Tibial artery (tissue), 4 donors: ENCODE results near the gene MTERF4.

Experiments
- DNase-seq, 2 donors: peaks; one replicate each; pipeline ENCODE4 v3.0.0-alpha.2; 2019
- H3K27ac ChIP-seq, 2 donors: fragments of 200-600 bp; sonication (generic) in 1 of 2; 1 replicate in 1 of 2; 2 replicates in 1 of 2; pipeline ENCODE4 v1.5.1; 2018 to 2019; ENCODE audit warnings: mild to moderate bottlenecking in 1 of 2
- H3K27me3 ChIP-seq, 2 donors: fragments of 200-600 bp; sonication (generic) in 1 of 2; one replicate each; pipeline versions ENCODE4 v1.5.1 to v1.6.0; 2016 to 2019
- H3K36me3 ChIP-seq, 3 donors: fragments of 200-600 bp; sonication (generic) in 2 of 3; one replicate each; pipeline ENCODE4 v1.5.1; 2016 to 2019; ENCODE audit warnings: mild to moderate bottlenecking in 2 of 3
- H3K4me1 ChIP-seq, 4 donors: fragments of 200-600 bp; sonication (generic) in 2 of 4; 1 replicate in 3 of 4; 2 replicates in 1 of 4; pipeline ENCODE4 v1.5.1; 2016 to 2019
- H3K4me3 ChIP-seq, 2 donors: fragments of 200-600 bp; sonication (generic) in 1 of 2; 1 replicate in 1 of 2; 2 replicates in 1 of 2; pipeline ENCODE4 v1.5.1; 2018 to 2019; ENCODE audit warnings: mild to moderate bottlenecking in 2 of 2
- H3K9me3 ChIP-seq, 3 donors: fragments of 200-600 bp; sonication (generic) in 1 of 3; one replicate each; pipeline ENCODE4 v1.5.1; 2016 to 2019
- CTCF ChIP-seq, 2 experiments: fragments of 200-600 bp in 1 of 2; fragments of 450-650 bp in 1 of 2; IDR thresholded peaks; one replicate each; pipeline ENCODE4 v1.5.1; 2017 to 2019; ENCODE audit warnings: antibody characterized with exemption in 2 of 2, mild to moderate bottlenecking in 1 of 2, moderate library complexity in 1 of 2
- intact Hi-C: fragments of 100-400 bp; cut with DNase I; formaldehyde crosslinking; loops from one replicate; pipeline ENCODE4 v1.15.0; 2023; ENCODE audit warnings: low total_unique reads

MTERF4 gene

GRCh38 chr2:241083091-241083415, 19.0 kb downstream of the MTERF4 start:
- no peak for TF ChIP-seq CTCF (IDR thresholded peaks at IDR 0.05)
- Histone ChIP-seq H3K36me3 (peaks cover 20 to 38% (median 27%) of the 10 kb centered on the region in 3 donors), H3K9me3 (no peaks in the 10 kb centered on the region), H3K27me3 (no peaks in the 10 kb centered on the region), H3K4me1 (no peaks in the 10 kb centered on the region), H3K4me3 (no peak overlapping the region), H3K27ac (no peak overlapping the region)
- intact Hi-C loops: no loop called here
- no peak for DNase-seq

- Histone ChIP-seq H3K36me3 (peaks cover 14 to 33% (median 22%) of the 10 kb centered on the region in 3 donors), H3K9me3 (no peaks in the 10 kb centered on the region), H3K4me1 (no peaks in the 10 kb centered on the region), H3K27me3 (no peaks in the 10 kb centered on the region), H3K4me3 (no peak overlapping the region), H3K27ac (no peak overlapping the region)
- no peak for TF ChIP-seq CTCF (IDR thresholded peaks at IDR 0.05)
- intact Hi-C loops: no loop called here
- DNase-seq: no peak
Observed at GRCh38 chr2:241082341-241083090, 19.6 kb downstream of the MTERF4 start.

GRCh38 chr2:241081643-241082340, 20.3 kb downstream of the MTERF4 start:
- no peaks in the 10 kb centered on the region for H3K9me3 ChIP-seq
- peaks cover 9 to 26% (median 15%) of the 10 kb centered on the region in 3 donors for H3K36me3 ChIP-seq
- no peak for DNase-seq
- intact Hi-C loops: no loop called here
- H3K4me3 ChIP-seq: no peak overlapping the region
- no peak for TF ChIP-seq CTCF (IDR thresholded peaks at IDR 0.05)
- H3K27me3 ChIP-seq: no peaks in the 10 kb centered on the region
- H3K27ac ChIP-seq: no peak overlapping the region
- no peaks in the 10 kb centered on the region for H3K4me1 ChIP-seq

GRCh38 chr2:241081190-241081642, 20.9 kb downstream of the MTERF4 start:
- H3K9me3 ChIP-seq: no peaks in the 10 kb centered on the region
- H3K4me3 ChIP-seq: no peak overlapping the region
- intact Hi-C loops: no loop called here
- peaks cover 3 to 20% (median 9%) of the 10 kb centered on the region in 3 donors for H3K36me3 ChIP-seq
- H3K4me1 ChIP-seq: no peaks in the 10 kb centered on the region
- no peaks in the 10 kb centered on the region for H3K27me3 ChIP-seq
- no peak for DNase-seq
- no peak for TF ChIP-seq CTCF (IDR thresholded peaks at IDR 0.05)
- H3K27ac ChIP-seq: no peak overlapping the region

- H3K36me3 ChIP-seq: peaks cover 0 to 14% (median 4%) of the 10 kb centered on the region in 3 donors
- no peak overlapping the region for H3K27ac ChIP-seq
- intact Hi-C loops: no loop called here
- no peak for DNase-seq
- no peaks in the 10 kb centered on the region for H3K27me3 ChIP-seq
- TF ChIP-seq CTCF (IDR thresholded peaks at IDR 0.05): no peak
- H3K4me3 ChIP-seq: no peak overlapping the region
- no peaks in the 10 kb centered on the region for H3K4me1 ChIP-seq
- H3K9me3 ChIP-seq: no peaks in the 10 kb centered on the region
Observed at GRCh38 chr2:241080405-241081189, 21.5 kb downstream of the MTERF4 start.
